VCaP (cell line): ENCODE measurements around the gene NCAPD2.
A peak's percentile ranks its signal among the peaks of the same experiment; 100 is the strongest.

Source experiments
- H3K27ac ChIP-seq: fragments of 450-650 bp; 2 replicates; pipeline ENCODE4 v1.5.1; 2017
- CTCF ChIP-seq: fragments of 450-650 bp; conservative IDR thresholded peaks from 2 replicates; pipeline ENCODE4 v1.5.1; 2017; ENCODE audit warnings: mild to moderate bottlenecking, moderate library complexity

Gene NCAPD2

GRCh38 chr12:6452245-6452943, 41.5 kb upstream of the NCAPD2 start:
- H3K27ac ChIP-seq: peak overlapping the region; percentile 99
- no peak for TF ChIP-seq CTCF

- peak overlapping the region; percentile 99 for H3K27ac ChIP-seq
- no peak for TF ChIP-seq CTCF
Observed at GRCh38 chr12:6452944-6453630, 40.8 kb upstream of the NCAPD2 start.

- TF ChIP-seq CTCF: no peak
- H3K27ac ChIP-seq: no peak overlapping the region
Observed at GRCh38 chr12:6457220-6457945, 36.5 kb upstream of the NCAPD2 start.

GRCh38 chr12:6458281-6459003, 35.5 kb upstream of the NCAPD2 start:
- H3K27ac ChIP-seq: no peak overlapping the region
- no peak for TF ChIP-seq CTCF

- no peak for TF ChIP-seq CTCF
- no peak overlapping the region for H3K27ac ChIP-seq
Observed at GRCh38 chr12:6459004-6459337, 34.9 kb upstream of the NCAPD2 start.

- no peak overlapping the region for H3K27ac ChIP-seq
- TF ChIP-seq CTCF: no peak
Observed at GRCh38 chr12:6460751-6461371, 33.0 kb upstream of the NCAPD2 start.
